ENCODE data around the gene HS3ST3A1. TPM values are rescaled to one million over a fixed set of nuclear protein-coding genes. Genes with fewer than 3 reads are reported as not detected.

HS3ST3A1 gene
- total and polyA plus RNA-seq, 10 donors = 1.9 to 25.9 (median 16.4) TPM

DNA sequence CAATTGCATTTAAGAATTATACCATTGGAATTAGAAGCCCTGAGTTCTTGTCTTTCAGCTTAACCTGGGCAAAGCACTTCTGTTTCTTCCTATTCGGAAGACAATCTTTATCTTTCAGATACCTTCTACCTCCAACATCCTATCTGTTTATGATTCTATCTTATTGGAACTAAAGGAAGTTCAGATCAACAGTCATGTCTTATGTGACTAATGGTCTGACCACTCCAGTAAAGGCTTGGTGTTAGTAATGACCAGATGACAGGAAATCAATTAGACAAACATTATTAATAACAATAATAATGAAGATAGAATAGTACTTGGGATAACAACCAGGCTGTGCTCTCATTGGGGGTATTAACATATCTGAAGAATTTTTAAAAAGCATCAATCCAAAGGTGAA is 11.3 kb downstream of the HS3ST3A1 start:
- Histone ChIP-seq H3K9me3 (no peaks in the 10 kb centered on the region), H3K4me1 (peaks cover 0 to 46% (median 7%) of the 10 kb centered on the region in 6 donors), H3K27me3 (replicated peaks in 1 of 7) (no peaks in the 10 kb centered on the region), H3K4me3 (no peak overlapping the region), H3K27ac (peak overlapping the region in 3 of 8 donors; percentile 24 to 52 (median 50)), H3K36me3 (no peaks in the 10 kb centered on the region)
- no peak for TF ChIP-seq CTCF (IDR thresholded peaks at IDR 0.05 in 8 of 11, conservative IDR thresholded peaks at IDR 0.05 in 3 of 11)
- TF ChIP-seq POLR2A (IDR thresholded peaks at IDR 0.05) = no peak
- no peak for TF ChIP-seq POLR2AphosphoS5 (IDR thresholded peaks at IDR 0.05)
- DNase-seq = no peak
- intact Hi-C loops (cut with DNase I; ENCODE audit: low total_unique reads) = loop anchor here (5.0 kb wide), 1 partner anchor 1337 kb away; no protein-coding TSS in a partner anchor
- WGBS, 5 donors = 86 to 98% (median 90%) methylated on average over 1 of the region's 1 CpG

GRCh38 chr17:13589658-13590057 is 12.1 kb downstream of the HS3ST3A1 start:
- H3K4me3 ChIP-seq = no peak overlapping the region
- WGBS, 5 donors = 30 to 42% (median 37%) methylated on average over 6 of the region's 6 CpGs
- H3K27ac ChIP-seq = peak overlapping the region in 6 of 8 donors; percentile 3 to 52 (median 26)
- H3K4me1 ChIP-seq = peaks cover 0 to 39% (median 6%) of the 10 kb centered on the region in 6 donors
- DNase-seq = no peak
- H3K9me3 ChIP-seq = no peaks in the 10 kb centered on the region
- intact Hi-C loops (cut with DNase I; ENCODE audit: low total_unique reads) = loop anchor here (5.0 kb wide), 1 partner anchor 1338 kb away; no protein-coding TSS in a partner anchor
- no peak for TF ChIP-seq CTCF (IDR thresholded peaks at IDR 0.05 in 8 of 11, conservative IDR thresholded peaks at IDR 0.05 in 3 of 11)
- no peak for TF ChIP-seq POLR2AphosphoS5 (IDR thresholded peaks at IDR 0.05)
- TF ChIP-seq POLR2A (IDR thresholded peaks at IDR 0.05) = no peak
- H3K36me3 ChIP-seq = no peaks in the 10 kb centered on the region
- no peaks in the 10 kb centered on the region for H3K27me3 ChIP-seq (replicated peaks in 1 of 7)

GRCh38 chr17:13587487-13588338 is 14.0 kb downstream of the HS3ST3A1 start:
- intact Hi-C loops (cut with DNase I; ENCODE audit: low total_unique reads) = no loop called here
- no peak for DNase-seq
- Histone ChIP-seq H3K4me3 (no peak overlapping the region), H3K4me1 (peaks cover 0 to 31% (median 4%) of the 10 kb centered on the region in 6 donors), H3K36me3 (no peaks in the 10 kb centered on the region), H3K9me3 (no peaks in the 10 kb centered on the region), H3K27me3 (replicated peaks in 1 of 7) (no peaks in the 10 kb centered on the region), H3K27ac (no peak overlapping the region)
- 81 to 95% (median 94%) methylated on average over 4 of the region's 4 CpGs for WGBS, 5 donors
- TF ChIP-seq POLR2A (IDR thresholded peaks at IDR 0.05) (no peak), CTCF (IDR thresholded peaks at IDR 0.05 in 8 of 11, conservative IDR thresholded peaks at IDR 0.05 in 3 of 11) (no peak), POLR2AphosphoS5 (IDR thresholded peaks at IDR 0.05) (no peak)

DNA sequence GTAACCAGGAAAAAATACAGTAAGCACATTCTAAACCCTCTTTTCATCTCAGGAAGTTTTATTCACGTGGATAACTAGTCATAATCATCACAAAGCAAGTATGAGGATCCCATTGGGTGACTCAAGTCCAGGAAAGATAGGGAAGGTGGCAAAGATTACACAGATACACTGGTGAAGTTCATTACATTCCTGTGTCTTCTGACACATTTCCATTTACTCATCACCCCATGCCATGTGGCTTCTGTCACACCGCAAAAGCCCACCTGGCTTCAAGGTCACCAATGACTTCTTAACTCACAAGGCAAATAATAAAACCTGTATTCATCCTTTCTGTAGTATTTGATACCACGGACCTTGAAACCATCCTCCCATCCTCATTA is 17.0 kb downstream of the HS3ST3A1 start:
- Histone ChIP-seq H3K36me3 (no peaks in the 10 kb centered on the region), H3K4me3 (no peak overlapping the region), H3K4me1 (peaks cover 0 to 29% (median 3%) of the 10 kb centered on the region in 6 donors), H3K27me3 (replicated peaks in 1 of 7) (no peaks in the 10 kb centered on the region), H3K9me3 (no peaks in the 10 kb centered on the region), H3K27ac (no peak overlapping the region)
- no peak for TF ChIP-seq CTCF (IDR thresholded peaks at IDR 0.05 in 8 of 11, conservative IDR thresholded peaks at IDR 0.05 in 3 of 11)
- no peak for TF ChIP-seq POLR2A (IDR thresholded peaks at IDR 0.05)
- TF ChIP-seq POLR2AphosphoS5 (IDR thresholded peaks at IDR 0.05) = no peak
- DNase-seq = no peak
- intact Hi-C loops (cut with DNase I; ENCODE audit: low total_unique reads) = no loop called here
- 74 to 83% (median 80%) methylated on average over 3 of the region's 3 CpGs for WGBS, 5 donors
